Esophagus muscularis mucosa (tissue), 4 donors: ENCODE results near the gene MYMK. TPM values are rescaled to one million over a fixed set of nuclear protein-coding genes. Genes with fewer than 3 reads are reported as not detected.

Experiments used
- DNase-seq: peaks from one replicate; pipeline ENCODE4 v3.0.0-alpha.2; 2017; ENCODE audit errors: extremely low spot score
- H3K27ac ChIP-seq, 4 donors: fragments of 200-600 bp; sonication (generic); replicated peaks in 1 of 4; 1 replicate in 3 of 4; 2 replicates in 1 of 4; pipeline ENCODE4 v1.5.1; 2016 to 2019; ENCODE audit warnings: mild to moderate bottlenecking in 1 of 4
- H3K27me3 ChIP-seq, 4 donors: fragments of 200-600 bp; sonication (generic); one replicate each; pipeline versions ENCODE4 v1.5.1 to v1.6.0; 2016 to 2019
- H3K36me3 ChIP-seq, 4 donors: fragments of 200-600 bp; sonication (generic); one replicate each; pipeline ENCODE4 v1.5.1; 2016 to 2019
- H3K4me1 ChIP-seq, 4 donors: fragments of 200-600 bp; sonication (generic); one replicate each; pipeline ENCODE4 v1.5.1; 2016 to 2019
- H3K4me3 ChIP-seq, 4 donors: fragments of 200-600 bp; sonication (generic); 1 replicate in 2 of 4; 2 replicates in 2 of 4; pipeline ENCODE4 v1.5.1; 2016 to 2019; ENCODE audit warnings: mild to moderate bottlenecking in 4 of 4, moderate library complexity in 1 of 4
- H3K9me3 ChIP-seq, 4 donors: fragments of 200-600 bp; sonication (generic); 1 replicate in 3 of 4; 2 replicates in 1 of 4; pipeline ENCODE4 v1.5.1; 2016 to 2019
- EP300 ChIP-seq: sonication (generic); formaldehyde crosslinking; IDR thresholded peaks from one replicate; pipeline ENCODE4 v1.6.1; 2017; ENCODE audit warnings: antibody characterized with exemption
- POLR2A ChIP-seq: fragments of 450-650 bp; IDR thresholded peaks from one replicate; pipeline ENCODE4 v1.6.1; 2017; ENCODE audit warnings: antibody characterized with exemption, moderate library complexity, mild to moderate bottlenecking, low read depth
- POLR2AphosphoS5 ChIP-seq, 2 donors: sonication (generic); formaldehyde crosslinking; IDR thresholded peaks; one replicate each; pipeline ENCODE4 v1.6.1; 2017; ENCODE audit warnings: antibody characterized with exemption in 2 of 2
- WGBS: methylation state at CpG from one replicate; pipeline ENCODE4 v1.1.5; 2018; 5-methylcytosine and 5-hydroxymethylcytosine counted together
- intact Hi-C: fragments of 100-400 bp; cut with DNase I; formaldehyde crosslinking; loops from one replicate; pipeline ENCODE4 v1.15.1; 2023
- total RNA-seq, 4 donors: library from RNA; depleted of rRNA; stranded (reverse); fragments of >200 nt; gene quantifications; one replicate each; pipeline versions ENCODE4 v1.1.0 to v1.2.1, GENCODE V29; 2016
- TF ChIP-seq, protein P1 (sequence below), 3 experiments: fragments of 200-600 bp in 2 of 3; fragments of 450-650 bp in 1 of 3; sonication (generic) in 2 of 3; IDR thresholded peaks; one replicate each; pipeline ENCODE4 v1.5.1; 2017 to 2019; ENCODE audit warnings: antibody characterized with exemption in 3 of 3, mild to moderate bottlenecking in 2 of 3, moderate library complexity in 1 of 3

MYMK gene
- total RNA-seq, 4 donors from 2014 or later = not detected

DNA sequence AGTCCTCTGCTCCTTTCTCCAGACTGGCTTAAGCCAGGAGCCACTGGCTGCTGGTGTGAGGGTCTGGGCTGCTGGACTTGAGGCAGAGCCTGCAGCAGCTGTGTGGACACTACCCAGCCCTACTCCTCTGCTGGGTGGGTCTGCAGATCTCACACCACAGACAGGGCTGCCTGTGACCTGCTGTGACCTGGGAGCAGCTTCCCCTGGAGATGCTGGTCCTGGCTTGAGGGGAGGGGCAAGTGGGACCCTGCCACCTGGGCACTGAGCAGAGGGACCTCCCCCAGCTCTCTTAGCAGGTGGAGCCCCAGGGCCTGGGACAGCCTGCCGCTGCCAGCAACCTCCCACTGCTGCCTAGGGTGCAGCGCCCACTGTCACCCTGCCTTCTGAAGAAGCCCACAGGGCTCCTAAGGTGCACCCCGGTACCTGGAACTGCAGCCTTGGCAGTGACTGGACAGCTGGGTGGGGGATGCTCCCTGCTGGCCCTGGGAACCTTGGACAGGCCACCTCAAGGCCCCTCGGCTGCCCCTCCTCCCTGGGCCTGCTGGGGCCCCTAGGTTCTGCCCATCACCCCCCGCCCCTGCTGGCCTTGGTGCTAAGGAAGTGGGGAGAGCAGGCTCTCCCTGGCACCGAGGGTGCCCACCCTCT is 55.9 kb downstream of the MYMK start:
- Histone ChIP-seq H3K27ac (no peak overlapping the region), H3K4me1 (no peaks in the 10 kb centered on the region), H3K4me3 (no peak overlapping the region), H3K36me3 (peaks cover 13 to 66% (median 41%) of the 10 kb centered on the region in 4 donors), H3K27me3 (no peaks in the 10 kb centered on the region), H3K9me3 (no peaks in the 10 kb centered on the region)
- intact Hi-C loops = loop anchor here (5.0 kb wide), 1 partner anchor 52 kb away; the partner anchor contains the start of gene REXO4
- WGBS = no CpG with 5 or more reads among the region's 6 CpGs
- no peak for DNase-seq
- TF ChIP-seq, protein P1, sequence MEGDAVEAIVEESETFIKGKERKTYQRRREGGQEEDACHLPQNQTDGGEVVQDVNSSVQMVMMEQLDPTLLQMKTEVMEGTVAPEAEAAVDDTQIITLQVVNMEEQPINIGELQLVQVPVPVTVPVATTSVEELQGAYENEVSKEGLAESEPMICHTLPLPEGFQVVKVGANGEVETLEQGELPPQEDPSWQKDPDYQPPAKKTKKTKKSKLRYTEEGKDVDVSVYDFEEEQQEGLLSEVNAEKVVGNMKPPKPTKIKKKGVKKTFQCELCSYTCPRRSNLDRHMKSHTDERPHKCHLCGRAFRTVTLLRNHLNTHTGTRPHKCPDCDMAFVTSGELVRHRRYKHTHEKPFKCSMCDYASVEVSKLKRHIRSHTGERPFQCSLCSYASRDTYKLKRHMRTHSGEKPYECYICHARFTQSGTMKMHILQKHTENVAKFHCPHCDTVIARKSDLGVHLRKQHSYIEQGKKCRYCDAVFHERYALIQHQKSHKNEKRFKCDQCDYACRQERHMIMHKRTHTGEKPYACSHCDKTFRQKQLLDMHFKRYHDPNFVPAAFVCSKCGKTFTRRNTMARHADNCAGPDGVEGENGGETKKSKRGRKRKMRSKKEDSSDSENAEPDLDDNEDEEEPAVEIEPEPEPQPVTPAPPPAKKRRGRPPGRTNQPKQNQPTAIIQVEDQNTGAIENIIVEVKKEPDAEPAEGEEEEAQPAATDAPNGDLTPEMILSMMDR (IDR thresholded peaks at IDR 0.05) = no peak
- TF ChIP-seq POLR2AphosphoS5 (IDR thresholded peaks at IDR 0.05) (no peak), POLR2A (no peak), EP300 (no peak)

DNA sequence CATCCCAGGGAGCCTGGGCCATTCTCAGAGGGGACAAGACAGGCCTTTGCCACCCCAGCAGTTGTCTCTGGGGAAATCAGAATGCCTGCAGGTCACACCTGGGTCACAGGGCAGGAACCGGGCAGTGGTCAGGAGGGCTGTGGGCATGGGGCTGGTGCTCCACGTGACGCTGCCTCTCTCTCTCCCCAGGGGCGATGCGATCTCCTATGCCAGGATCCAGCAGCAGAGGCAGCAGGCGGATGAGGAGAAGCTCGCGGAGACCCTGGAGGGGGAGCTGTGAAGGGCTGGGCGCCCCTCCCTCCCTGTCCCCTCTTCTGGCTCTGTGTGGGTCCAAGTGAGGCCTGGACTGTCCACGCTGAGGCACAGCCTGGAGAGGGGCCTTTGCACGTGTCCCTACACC is 56.4 kb downstream of the MYMK start:
- Histone ChIP-seq H3K27me3 (no peaks in the 10 kb centered on the region), H3K4me1 (no peaks in the 10 kb centered on the region), H3K9me3 (no peaks in the 10 kb centered on the region), H3K27ac (no peak overlapping the region), H3K4me3 (no peak overlapping the region), H3K36me3 (peaks cover 13 to 67% (median 39%) of the 10 kb centered on the region in 4 donors)
- no peak for DNase-seq
- intact Hi-C loops = loop anchor here (5.0 kb wide), 1 partner anchor 51 kb away; the partner anchor contains the start of gene REXO4
- TF ChIP-seq POLR2A (no peak), EP300 (no peak), POLR2AphosphoS5 (IDR thresholded peaks at IDR 0.05) (no peak)
- TF ChIP-seq, protein P1 (IDR thresholded peaks at IDR 0.05) = no peak
- 88% methylated on average over 6 of the region's 11 CpGs for WGBS

DNA sequence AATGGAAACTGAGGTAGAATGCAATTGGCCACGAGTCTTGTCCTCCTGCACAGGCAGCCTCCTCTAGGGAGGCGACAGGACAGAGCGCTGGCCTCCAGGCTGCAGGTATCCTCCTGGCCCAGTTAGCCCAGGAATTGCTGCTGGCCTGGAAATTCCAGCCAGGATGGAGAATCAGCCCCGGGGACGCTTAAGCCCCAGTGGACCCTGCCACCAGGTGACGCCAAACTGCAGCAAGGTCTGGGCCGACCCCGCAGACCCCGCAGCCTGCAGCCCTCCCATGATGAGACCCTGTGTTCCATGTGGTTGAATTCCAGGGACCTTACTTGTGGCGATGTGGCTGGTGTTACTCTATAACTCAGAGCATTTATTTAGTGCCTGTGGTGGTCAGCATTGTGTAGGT is 57.7 kb downstream of the MYMK start:
- no peaks in the 10 kb centered on the region for H3K9me3 ChIP-seq
- TF ChIP-seq POLR2AphosphoS5 (IDR thresholded peaks at IDR 0.05) = no peak
- TF ChIP-seq, protein P1 (IDR thresholded peaks at IDR 0.05) = no peak
- no peak for TF ChIP-seq EP300
- no peak for TF ChIP-seq POLR2A
- no peak overlapping the region for H3K4me3 ChIP-seq
- intact Hi-C loops = loop anchor here (5.0 kb wide), 1 partner anchor 50 kb away; the partner anchor contains the start of gene REXO4
- DNase-seq = no peak
- no peaks in the 10 kb centered on the region for H3K4me1 ChIP-seq
- no peaks in the 10 kb centered on the region for H3K27me3 ChIP-seq
- H3K27ac ChIP-seq = no peak overlapping the region
- peaks cover 13 to 63% (median 35%) of the 10 kb centered on the region in 4 donors for H3K36me3 ChIP-seq
- WGBS = 73% methylated on average over 8 of the region's 10 CpGs

DNA sequence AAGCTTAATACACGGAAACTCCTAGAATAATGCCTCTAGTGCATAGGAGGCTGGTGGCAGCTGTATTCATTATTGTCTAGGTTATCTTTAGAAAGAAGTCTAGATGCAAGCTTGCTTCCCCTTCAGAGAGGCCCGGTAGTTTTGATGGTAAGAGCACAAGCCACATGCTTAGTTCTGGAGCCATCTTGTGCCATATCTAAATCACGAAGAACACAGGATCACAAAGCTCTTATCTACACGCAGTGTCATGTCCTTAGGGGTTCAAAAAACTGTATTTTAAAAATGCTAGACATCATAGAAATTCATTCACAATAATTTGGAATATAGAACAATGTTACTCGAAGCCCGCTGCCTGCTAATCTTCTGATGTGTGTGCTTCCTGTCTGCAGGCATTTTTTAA is 58.8 kb downstream of the MYMK start:
- DNase-seq = no peak
- no peak overlapping the region for H3K27ac ChIP-seq
- no peak overlapping the region for H3K4me3 ChIP-seq
- no peaks in the 10 kb centered on the region for H3K27me3 ChIP-seq
- no peak for TF ChIP-seq EP300
- no peak for TF ChIP-seq POLR2AphosphoS5 (IDR thresholded peaks at IDR 0.05)
- TF ChIP-seq, protein P1 (IDR thresholded peaks at IDR 0.05) = no peak
- no peak for TF ChIP-seq POLR2A
- H3K4me1 ChIP-seq = peaks cover 0 to 8% (median 4%) of the 10 kb centered on the region in 4 donors
- WGBS = 85% methylated on average over 6 of the region's 6 CpGs
- intact Hi-C loops = loop anchor here (5.0 kb wide), 1 partner anchor 49 kb away; the partner anchor contains the start of gene REXO4
- H3K36me3 ChIP-seq = peaks cover 13 to 61% (median 34%) of the 10 kb centered on the region in 4 donors
- H3K9me3 ChIP-seq = no peaks in the 10 kb centered on the region
